ENCODE measurements around the gene PROB1. TPM values are rescaled to one million over a fixed set of nuclear protein-coding genes. Genes with fewer than 3 reads are reported as not detected.

Gene PROB1
- total and polyA plus RNA-seq, 2 of the 8 experiments (the other 6 are each of a cell fraction or from before 2014, with no cell fraction given): 0.89 to 3.1 TPM

DNA sequence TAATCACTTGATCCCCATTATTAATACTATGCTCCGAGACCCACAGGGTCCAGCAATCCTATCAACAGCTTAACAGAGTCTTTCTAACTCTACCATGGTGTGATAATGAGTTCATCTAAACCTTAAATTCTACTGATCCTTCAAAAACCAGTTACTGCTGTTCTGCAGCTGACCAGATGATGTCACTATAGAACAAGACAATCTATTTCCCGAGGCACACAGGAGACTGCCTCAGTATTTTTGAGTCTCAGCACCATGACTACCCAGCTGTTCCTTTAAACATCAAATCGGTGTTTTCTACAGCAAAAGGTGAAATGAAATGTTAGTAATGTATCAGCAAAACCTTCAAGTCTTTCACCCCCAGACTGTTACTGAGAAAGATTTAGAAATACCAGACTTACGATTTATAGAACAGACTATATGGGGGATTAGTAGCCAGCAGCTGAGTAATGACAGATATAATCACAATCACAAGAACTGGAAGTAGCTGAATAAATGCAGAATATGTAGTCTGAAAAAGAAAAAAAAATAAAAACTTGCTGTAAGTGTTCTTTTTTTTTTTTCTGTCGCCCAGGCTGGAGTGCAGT lies 27.5 kb upstream of the PROB1 start (continued):
- TF ChIP-seq JUN (IDR thresholded peaks at IDR 0.05; ENCODE audit: low read depth, low read length) (peak; percentile 37; the same call in 1 of the 2 replicates), CREB1 (IDR thresholded peaks at IDR 0.05) (no peak), BCL11A (IDR thresholded peaks at IDR 0.05; ENCODE audit: low read depth in 2 of 2, low read length in 2 of 2) (no peak), POLR2AphosphoS5 (IDR thresholded peaks at IDR 0.05; ENCODE audit: low read depth, low read length) (no peak), POLR2A (IDR thresholded peaks at IDR 0.05; ENCODE audit: control extremely low read depth in 1 of 2, low read depth in 2 of 2, low read length in 2 of 2) (no peak), NANOG (IDR thresholded peaks at IDR 0.05; ENCODE audit: insufficient read depth, low read depth, low read length, poor library complexity, severe bottlenecking) (no peak), ASH2L (IDR thresholded peaks at IDR 0.05; ENCODE audit: low read length) (no peak), RAD21 (IDR thresholded peaks at IDR 0.05 in 1 of 2, conservative IDR thresholded peaks at IDR 0.05 in 1 of 2; ENCODE audit: low read depth in 2 of 2, low read length in 2 of 2) (peak; percentile 99 to 100), SP2 (IDR thresholded peaks at IDR 0.05; ENCODE audit: low read length) (no peak)
- TF ChIP-seq, protein P1, sequence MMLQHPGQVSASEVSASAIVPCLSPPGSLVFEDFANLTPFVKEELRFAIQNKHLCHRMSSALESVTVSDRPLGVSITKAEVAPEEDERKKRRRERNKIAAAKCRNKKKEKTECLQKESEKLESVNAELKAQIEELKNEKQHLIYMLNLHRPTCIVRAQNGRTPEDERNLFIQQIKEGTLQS (IDR thresholded peaks at IDR 0.05; ENCODE audit: insufficient read depth, low read depth, low read length): no peak
- TF ChIP-seq, protein P2, sequence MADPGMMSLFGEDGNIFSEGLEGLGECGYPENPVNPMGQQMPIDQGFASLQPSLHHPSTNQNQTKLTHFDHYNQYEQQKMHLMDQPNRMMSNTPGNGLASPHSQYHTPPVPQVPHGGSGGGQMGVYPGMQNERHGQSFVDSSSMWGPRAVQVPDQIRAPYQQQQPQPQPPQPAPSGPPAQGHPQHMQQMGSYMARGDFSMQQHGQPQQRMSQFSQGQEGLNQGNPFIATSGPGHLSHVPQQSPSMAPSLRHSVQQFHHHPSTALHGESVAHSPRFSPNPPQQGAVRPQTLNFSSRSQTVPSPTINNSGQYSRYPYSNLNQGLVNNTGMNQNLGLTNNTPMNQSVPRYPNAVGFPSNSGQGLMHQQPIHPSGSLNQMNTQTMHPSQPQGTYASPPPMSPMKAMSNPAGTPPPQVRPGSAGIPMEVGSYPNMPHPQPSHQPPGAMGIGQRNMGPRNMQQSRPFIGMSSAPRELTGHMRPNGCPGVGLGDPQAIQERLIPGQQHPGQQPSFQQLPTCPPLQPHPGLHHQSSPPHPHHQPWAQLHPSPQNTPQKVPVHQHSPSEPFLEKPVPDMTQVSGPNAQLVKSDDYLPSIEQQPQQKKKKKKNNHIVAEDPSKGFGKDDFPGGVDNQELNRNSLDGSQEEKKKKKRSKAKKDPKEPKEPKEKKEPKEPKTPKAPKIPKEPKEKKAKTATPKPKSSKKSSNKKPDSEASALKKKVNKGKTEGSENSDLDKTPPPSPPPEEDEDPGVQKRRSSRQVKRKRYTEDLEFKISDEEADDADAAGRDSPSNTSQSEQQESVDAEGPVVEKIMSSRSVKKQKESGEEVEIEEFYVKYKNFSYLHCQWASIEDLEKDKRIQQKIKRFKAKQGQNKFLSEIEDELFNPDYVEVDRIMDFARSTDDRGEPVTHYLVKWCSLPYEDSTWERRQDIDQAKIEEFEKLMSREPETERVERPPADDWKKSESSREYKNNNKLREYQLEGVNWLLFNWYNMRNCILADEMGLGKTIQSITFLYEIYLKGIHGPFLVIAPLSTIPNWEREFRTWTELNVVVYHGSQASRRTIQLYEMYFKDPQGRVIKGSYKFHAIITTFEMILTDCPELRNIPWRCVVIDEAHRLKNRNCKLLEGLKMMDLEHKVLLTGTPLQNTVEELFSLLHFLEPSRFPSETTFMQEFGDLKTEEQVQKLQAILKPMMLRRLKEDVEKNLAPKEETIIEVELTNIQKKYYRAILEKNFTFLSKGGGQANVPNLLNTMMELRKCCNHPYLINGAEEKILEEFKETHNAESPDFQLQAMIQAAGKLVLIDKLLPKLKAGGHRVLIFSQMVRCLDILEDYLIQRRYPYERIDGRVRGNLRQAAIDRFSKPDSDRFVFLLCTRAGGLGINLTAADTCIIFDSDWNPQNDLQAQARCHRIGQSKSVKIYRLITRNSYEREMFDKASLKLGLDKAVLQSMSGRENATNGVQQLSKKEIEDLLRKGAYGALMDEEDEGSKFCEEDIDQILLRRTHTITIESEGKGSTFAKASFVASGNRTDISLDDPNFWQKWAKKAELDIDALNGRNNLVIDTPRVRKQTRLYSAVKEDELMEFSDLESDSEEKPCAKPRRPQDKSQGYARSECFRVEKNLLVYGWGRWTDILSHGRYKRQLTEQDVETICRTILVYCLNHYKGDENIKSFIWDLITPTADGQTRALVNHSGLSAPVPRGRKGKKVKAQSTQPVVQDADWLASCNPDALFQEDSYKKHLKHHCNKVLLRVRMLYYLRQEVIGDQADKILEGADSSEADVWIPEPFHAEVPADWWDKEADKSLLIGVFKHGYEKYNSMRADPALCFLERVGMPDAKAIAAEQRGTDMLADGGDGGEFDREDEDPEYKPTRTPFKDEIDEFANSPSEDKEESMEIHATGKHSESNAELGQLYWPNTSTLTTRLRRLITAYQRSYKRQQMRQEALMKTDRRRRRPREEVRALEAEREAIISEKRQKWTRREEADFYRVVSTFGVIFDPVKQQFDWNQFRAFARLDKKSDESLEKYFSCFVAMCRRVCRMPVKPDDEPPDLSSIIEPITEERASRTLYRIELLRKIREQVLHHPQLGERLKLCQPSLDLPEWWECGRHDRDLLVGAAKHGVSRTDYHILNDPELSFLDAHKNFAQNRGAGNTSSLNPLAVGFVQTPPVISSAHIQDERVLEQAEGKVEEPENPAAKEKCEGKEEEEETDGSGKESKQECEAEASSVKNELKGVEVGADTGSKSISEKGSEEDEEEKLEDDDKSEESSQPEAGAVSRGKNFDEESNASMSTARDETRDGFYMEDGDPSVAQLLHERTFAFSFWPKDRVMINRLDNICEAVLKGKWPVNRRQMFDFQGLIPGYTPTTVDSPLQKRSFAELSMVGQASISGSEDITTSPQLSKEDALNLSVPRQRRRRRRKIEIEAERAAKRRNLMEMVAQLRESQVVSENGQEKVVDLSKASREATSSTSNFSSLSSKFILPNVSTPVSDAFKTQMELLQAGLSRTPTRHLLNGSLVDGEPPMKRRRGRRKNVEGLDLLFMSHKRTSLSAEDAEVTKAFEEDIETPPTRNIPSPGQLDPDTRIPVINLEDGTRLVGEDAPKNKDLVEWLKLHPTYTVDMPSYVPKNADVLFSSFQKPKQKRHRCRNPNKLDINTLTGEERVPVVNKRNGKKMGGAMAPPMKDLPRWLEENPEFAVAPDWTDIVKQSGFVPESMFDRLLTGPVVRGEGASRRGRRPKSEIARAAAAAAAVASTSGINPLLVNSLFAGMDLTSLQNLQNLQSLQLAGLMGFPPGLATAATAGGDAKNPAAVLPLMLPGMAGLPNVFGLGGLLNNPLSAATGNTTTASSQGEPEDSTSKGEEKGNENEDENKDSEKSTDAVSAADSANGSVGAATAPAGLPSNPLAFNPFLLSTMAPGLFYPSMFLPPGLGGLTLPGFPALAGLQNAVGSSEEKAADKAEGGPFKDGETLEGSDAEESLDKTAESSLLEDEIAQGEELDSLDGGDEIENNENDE (IDR thresholded peaks at IDR 0.05; ENCODE audit: insufficient replicate concordance, low read length): no peak
